Epidermal melanocyte (primary cell): ENCODE measurements around the gene KREMEN1.
"Not testable (repeated sequence)": the region's sequence is repeated elsewhere in the genome, so short reads cannot be mapped to it uniquely, and the experiment has no call there.

ENCODE experiments used
- DNase-seq: peaks from one replicate; pipeline ENCODE4 v3.0.0; 2011; ENCODE audit warnings: low spot score; ENCODE audit not compliant: insufficient read length

KREMEN1 gene

GRCh38 chr22:29078036-29078868 is 5.4 kb downstream of the KREMEN1 start:
- no peak for DNase-seq

DNA sequence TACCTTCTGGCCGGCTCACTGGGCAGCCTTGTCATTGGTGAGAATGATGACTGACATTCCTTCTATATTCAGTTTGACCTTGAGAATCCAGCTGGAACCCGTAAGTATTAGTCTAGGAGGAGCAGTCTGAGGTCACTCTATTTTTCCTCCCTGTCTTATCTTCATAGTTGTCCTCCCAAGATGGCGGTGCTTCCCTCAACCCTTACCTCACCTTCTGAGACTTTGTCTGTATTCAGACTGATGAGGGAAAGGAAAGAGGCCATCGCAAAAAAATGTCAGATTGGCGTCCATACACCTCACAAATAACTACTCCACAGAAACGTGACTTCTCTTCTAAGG is 6.0 kb downstream of the KREMEN1 start:
- DNase-seq: no peak

GRCh38 chr22:29079218-29079901 is 6.5 kb downstream of the KREMEN1 start:
- peak; percentile 60 for DNase-seq

DNA sequence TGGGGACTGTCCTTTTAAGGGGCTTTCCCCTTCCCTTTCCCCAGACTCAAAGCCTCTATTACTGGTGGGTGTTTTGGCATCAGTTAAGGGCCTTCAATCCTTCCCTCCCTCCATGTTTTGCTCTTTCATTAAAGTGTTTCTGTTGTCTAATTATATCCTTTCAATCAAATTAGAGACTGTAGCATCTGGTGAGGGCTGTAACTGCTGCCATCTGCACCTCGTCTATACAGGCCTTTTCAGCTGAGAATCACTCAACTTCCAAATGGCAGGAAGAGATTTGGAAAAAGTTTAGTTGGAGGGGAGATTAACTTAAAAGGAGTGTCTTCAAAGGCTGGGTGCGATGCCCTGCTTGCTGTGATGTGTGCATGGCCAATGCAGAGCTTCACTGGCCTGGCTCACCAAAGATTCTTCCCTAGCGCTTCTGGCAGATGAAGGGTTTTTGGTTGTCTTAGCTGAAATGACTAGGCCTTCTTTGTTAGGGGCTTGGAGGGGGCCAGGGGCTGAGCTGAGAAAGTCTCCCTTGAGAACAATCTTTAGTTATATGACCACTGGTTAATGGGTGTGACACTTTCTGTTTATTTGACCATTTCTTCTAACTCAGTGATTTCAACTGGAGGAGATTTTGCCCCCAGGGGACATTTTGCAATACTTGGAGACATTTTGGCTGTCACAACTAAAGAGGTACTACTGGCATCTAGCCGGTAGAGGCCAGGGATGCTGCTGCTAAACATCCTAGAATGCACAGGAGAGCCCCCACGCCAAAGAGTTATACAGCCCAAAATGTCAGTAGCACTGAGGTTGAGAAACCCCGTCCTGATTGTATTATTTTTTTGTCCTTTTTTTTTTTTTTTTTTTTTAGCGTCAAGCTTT is 7.5 kb downstream of the KREMEN1 start:
- DNase-seq: no peak

DNA sequence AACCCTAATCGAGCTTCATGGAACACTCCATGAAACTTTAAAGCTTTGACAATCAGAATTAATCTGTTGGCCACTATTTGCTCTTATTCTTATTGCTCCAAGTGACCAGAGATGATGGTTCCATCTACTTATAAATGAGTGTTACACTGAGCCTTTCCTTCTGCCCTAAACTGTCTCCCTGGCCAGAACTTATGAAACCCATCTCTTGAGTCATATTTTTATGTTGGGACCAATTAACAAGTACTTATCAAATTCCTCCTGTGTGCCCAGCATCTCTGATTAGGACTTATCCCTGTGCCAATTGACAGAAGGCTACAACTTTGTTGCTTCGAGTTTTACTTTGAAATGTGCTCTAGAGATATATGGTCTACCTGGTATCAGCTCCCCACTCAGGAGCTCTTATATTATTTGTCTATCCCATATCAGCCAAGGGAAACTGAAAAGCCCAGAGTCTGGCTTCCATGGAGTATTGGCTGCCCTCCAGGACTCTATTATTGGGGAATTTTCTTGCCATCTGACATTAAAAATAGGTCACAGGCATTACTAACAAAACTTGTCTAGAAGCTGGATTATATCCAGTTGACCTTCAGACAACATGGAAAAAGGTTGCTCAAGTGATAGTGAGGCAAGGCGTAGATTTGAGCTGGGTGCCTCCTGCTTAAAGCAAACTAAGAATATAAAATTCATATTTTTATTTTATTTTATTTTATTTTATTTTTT is 8.8 kb downstream of the KREMEN1 start:
- DNase-seq: no peak

GRCh38 chr22:29082826-29083545 is 10.2 kb downstream of the KREMEN1 start:
- DNase-seq: no peak

DNA sequence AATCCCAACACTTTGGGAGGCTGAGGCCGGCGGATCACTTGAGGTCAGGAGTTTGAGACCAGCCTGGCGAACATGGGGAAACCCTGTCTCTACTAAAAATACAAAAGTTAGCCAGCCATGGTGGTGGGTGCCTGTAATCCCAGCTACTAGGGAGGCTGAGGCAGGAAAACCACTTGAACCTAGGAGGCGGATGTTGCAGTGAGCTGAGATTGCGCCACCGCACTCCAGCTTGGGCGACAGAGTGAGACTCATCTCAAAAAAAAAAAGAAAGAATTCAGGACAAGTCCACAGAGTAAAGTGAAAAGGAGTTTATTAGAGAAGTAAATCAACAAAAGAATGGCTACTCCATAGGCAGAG is 10.7 kb downstream of the KREMEN1 start:
- DNase-seq: not testable (repeated sequence)

GRCh38 chr22:29083933-29084591 is 11.2 kb downstream of the KREMEN1 start:
- DNase-seq: no peak

DNA sequence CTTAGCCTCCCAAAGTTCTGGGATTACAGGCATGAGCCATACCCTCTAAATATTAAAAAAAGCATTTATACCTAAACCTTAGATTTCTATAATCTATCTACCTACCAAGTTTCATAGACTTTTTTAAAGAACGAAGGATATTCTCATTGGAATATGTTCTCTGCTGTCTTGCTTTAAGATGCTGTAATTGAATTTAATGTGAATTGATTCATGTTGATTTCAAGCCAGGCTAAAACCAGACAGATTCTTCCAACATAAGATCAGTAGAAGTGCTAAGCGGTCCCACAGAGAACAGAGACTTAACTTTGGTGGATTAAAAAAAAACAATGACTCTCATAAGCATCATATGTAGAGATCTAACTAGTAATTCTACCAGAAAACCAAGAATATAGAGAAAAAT is 14.2 kb downstream of the KREMEN1 start:
- DNase-seq: no peak

GRCh38 chr22:29088809-29089208 is 16.0 kb downstream of the KREMEN1 start:
- DNase-seq: no peak

DNA sequence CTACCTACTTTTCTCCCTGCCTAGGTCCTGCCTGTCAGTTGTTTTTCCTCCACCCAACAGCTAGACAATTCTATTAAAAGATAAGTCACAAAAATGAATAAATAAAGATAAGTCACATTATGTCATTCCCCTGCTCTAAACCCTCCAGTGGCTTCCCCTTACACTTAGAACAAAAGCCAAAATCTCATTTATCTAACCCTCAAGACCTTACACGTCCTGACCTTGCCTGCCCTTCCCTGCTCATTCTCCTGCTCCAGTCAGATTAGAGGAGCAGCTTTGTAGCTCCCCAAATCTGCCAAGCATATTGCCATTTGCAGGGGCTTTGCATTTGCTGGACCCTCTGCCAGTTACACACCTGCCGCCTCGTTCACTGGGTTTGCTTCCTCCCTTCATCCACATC is 16.7 kb downstream of the KREMEN1 start:
- no peak for DNase-seq

GRCh38 chr22:29090039-29090438 is 17.2 kb downstream of the KREMEN1 start:
- DNase-seq: no peak

GRCh38 chr22:29092243-29092642 is 19.4 kb downstream of the KREMEN1 start:
- no peak for DNase-seq

DNA sequence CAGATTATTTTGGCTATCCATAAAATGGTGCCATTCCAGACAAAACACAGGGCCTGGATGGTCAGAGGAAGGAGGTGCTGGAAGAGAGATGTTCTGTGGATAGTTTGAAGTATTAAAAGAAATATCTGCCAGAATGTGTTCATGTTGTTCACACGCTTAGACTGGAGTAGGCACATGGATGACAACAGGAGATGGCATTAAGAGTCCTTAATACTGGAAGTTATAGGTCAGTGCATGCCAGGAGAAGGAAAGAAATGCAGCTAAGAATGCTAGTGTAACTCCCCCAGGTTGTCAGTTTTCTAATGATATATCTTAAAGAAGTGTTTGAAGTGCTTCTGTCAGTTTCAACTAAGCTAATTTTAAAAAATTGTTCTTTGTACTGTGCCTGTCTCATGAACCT is 20.2 kb downstream of the KREMEN1 start:
- no peak for DNase-seq

DNA sequence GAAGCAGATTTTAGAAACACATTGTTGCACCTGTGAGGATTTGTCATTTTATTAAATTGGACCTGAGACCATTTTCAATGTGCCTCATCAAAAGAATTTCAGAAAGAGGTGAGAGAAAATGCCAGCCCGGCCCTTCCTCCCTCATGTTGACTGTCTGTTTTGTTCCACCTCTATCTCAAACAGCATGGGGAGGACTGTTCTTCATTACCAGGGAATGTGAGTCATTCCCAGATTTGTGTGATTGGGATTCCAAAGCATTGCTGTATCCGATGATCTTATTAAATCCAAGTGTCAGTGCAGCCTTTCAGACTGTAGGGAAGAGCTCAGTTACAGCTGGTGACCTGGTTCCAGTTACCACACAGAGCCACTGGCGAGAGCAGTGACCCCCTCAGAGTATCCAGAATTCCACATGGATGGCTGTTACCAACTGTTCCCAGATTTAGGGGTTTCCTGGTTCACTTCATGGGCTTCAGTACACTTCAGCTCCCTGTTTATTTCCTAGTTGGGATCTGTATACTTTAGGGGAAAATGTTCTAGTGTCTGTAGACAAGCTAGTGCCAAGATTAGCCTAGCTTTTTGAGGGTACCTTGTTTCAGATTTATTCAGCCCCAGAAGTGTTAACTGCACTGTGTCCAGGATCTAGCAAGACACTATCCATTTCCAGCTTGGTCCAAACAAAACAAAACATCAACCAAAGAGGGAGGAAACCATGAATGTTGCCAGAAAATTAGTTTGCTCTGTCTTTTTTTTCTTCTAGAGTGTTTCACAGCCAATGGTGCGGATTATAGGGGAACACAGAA is 20.9 kb downstream of the KREMEN1 start:
- peak; percentile 69 for DNase-seq

DNA sequence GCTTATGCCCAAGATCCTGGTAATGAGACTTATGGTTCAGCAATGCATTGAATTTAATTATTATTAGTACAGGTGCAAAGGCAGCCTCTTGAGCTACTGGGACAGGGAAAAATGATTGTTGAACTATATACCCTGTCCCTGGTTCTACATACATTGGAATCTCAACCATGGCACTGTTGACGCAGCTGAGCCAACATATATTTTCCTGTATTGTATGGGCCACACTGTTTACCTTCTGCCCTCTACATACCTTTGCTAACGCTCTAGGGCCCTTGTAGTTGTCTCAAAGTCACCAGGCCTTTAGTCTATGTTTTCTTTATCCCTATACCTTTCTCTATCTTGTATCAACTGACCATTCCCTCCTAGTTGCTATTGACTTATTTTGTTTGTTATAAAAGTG is 22.6 kb downstream of the KREMEN1 start:
- no peak for DNase-seq

DNA sequence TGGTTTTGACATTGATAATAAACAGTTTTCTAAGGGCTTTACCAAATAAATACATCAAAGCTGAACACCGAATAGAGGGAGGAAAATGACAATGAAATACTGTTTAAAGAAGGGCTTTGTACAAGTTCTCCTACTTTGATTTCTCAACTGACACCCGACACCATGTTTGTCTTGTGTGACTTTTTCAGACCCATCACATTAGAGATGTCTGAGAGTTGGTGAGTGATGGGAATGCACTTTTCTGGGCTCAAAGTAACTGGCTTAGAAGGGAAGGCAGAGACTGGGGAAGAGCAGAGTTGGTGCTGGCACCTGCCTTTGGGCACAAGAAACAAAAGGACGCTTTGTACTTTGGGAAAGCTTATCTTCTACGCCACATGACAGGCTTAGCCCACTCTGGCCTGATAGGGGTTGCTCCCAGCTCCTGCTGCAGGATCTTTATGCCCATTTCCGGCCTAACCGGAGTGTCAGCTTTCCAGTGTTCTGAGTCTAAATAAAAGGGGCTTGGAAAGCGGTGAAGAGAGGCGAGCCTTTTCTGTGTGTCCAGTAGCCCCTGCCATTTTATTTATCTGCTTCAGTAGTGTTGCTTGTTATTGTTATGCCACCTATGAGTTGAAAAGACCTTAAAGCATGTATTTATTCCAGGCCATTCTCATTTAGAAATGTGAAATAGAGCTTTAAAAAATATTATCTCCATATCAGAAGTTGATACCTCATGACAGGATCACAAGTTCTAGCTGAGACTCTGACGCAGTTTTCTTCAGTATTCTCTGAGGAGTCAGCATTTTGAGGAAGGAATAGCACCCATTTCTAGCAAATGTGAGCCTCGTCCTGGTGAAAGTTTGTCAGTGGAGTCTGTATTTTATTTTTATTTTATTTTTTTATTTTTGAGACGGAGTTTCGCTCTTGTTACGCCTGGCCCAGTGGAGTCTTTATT is 24.2 kb downstream of the KREMEN1 start:
- peak; percentile 61 for DNase-seq

DNA sequence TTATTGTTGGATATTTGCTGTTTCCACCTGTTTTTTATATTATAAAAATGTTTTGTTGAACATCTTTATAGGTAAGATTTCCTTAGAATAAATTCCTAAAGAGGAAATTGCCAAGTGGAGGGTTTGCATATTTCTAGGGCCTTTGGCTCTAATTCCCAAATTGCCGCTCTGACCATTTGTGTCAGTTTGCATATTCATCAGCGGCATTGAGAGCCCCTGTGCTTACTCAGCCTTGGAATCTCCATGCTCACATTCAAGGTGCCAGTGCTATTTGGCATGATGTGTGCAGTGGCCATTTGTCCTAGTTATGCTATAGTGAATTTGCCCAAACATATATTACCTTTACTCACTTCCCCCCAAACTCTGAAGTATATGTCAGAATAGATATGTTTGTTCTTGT is 25.5 kb downstream of the KREMEN1 start:
- DNase-seq: no peak
